Measurements from ENCODE around the gene NFATC2.
"Not testable (repeated sequence)": the region's sequence is repeated elsewhere in the genome, so short reads cannot be mapped to it uniquely, and the experiment has no call there.

NFATC2 gene

DNA sequence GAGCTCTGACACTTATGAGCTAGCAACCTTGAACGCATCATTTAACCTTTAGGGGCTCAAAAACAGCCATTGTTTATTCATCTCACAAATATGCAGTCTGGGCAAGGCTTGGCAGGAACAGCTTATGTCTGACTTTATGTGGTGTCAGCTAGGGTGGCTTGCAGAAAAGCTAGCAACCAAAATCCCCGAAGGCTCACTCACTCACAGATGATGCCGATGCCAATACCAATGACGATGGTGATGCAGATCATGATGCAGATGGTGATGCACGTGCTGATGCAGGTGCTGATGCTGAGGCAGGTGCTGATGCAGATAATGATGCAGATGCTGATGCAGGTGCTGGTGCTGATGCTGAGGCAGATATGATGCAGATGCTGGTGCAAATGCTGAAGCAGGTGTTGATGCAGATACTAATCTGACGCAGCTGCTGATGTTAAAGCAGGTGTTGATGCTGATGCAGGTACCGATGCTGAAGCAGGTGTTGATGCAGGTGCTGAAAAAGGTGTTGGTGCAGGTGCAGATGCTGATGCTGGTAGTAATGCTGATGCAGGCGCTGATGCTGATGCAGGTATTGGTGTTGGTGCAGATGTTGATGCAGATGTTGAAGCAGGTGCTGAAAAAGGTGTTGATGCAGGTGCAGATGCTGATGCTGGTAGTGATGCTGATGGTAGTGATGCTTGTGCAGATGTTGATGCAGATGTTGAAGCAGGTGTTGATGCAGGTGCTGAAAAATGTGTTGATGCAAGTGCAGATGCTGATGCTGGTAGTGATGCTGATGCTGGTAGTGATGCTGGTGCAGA lies 195.6 kb downstream of the NFATC2 start:
- no peak for DNase-seq

DNA sequence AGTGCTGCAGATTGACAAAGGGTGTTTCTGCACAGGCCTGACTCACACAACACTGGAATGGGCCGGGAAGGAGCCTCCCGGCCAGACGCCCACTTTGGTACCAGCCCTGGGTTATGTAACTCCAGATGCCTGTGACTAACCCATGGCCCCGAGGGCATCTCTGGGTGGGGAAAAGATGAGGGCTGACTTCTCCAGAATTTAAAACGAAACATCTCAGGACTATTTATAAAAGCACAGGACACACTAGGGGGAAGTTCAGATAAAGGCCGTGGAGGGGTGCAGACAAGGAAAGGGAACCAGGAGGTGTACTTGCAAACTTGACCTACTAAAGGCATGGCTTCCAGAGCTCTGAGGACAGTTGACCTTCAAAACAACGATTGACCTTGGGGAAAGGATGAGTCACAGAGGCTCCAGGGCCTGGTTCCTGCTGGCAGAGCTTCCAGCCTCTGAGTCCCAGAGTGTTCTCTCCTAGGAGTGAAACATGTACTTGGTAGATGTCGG lies 196.9 kb downstream of the NFATC2 start:
- DNase-seq, result no peak

DNA sequence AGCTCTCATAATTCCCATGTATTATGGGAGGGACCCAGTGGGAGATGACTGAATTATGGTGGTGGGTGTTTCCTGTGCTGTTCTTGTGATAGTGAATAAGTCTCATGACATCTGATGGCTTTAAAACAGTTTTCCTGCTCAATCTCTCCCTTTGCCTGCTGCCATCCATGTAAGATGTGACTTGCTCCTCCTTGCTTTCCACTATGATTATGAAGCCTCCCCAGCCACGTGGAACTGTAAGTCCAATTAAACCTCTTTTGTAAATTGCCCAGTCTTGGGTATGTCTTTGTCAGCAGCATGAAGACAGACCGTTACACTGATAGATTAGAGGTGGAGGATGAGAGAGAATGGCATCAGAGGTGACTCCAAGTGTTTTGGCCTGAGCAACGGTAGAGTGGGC lies 198.7 kb downstream of the NFATC2 start:
- not testable (repeated sequence) for DNase-seq

DNA sequence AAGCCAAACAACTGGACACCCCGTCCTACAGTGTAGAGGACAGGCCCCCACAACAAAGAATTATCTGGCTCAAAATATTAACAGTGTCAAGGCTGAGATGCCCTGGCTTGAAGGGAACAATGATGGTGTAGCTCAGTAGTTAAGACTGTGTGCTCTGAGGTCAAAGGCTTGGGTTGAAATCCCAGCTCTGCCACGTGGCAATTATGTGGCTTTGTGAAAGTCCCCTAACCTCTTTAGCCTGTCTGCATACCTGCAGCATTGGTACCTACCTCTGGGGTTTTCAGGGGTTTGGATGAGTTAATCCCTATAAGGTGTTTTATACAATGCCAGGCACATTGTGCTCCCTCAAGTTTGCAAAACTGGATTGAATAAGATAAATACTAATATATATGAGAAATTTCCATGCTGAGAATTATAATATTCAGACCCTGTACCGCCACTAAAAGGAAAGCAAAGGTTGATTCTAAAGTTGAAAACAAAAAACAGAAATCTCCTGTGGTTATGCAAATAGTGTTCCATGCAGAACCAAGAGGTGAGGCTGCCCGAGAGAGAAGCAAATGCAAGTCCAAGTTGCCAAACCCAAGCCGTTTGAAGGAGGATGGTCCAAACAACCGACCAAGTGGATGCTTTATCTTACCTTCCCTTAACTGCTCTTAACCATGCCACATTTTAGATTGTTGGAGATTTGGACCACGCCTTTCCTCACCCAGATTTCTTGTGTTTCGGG lies 199.8 kb downstream of the NFATC2 start:
- no peak for DNase-seq

DNA sequence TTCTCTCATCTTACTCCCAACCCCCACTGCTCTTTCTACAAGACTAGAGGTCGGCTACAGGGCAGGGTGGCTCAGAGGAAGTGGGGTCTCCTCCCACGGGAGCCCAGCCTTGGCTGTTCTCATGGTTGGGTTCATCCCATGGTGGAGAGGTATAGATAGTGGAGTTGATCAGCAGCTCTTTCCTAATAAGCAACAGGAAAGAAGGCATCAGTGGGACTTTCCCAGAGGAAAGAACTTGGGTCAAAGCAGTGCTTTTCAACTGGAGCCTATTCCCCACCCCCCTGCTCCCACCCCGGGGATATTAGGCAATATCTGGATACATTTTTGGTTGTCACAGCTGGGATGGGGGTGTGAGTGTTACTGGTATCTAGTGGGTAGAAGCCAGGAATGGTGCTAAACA lies 200.9 kb downstream of the NFATC2 start:
- DNase-seq, result no peak

DNA sequence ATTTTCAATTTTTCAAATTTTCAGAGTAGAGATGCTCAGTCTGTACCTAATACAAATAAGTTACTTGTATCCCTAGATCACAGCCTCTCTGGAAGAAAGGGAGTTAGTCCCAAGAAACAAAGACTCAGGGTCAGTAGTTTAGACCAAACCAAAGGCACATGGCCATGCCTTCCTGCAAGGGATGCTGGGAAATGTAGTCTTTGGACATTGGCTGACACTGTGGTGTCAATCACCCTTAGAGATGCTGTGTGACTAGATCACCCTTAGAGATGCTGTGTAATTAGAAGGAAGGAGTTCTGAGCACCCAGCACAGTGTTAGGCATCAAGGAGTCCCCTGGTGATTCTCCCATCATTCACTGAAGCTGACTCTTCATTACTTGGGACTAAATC lies 202.1 kb downstream of the NFATC2 start:
- DNase-seq, result no peak

DNA sequence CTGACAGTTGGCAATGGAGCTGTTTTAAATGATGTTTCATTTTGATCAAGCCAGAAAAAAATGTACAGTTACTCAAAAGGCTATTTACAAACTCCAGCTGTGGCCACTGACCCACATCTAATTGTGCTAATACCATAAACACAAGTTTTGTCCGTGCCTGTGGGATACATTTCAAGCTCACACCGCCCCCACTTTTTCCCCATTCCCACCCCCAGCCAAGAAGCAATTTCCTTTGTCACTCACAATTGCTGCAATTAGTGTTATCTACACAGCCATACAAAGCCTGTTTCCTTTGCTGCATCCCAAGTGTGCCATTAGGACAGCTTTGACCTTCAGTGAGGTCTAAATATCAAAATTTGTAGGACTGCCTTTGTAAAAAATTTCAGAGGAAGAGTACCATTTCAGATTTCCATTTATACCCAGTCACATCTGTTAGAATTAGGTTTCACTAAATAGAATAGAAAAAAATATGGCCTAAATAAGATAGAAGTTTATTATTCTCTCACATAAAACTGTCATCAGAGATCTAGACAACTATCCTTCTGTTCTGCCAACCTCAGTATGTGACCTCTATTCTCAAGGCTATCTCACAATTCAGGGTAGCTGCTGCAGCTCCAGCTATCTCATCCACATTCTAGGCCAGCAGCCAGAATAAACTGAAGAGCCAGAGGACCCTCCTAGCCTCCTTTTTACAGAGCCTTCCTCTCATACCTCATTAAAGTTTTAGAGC lies 202.6 kb downstream of the NFATC2 start:
- no peak for DNase-seq

DNA sequence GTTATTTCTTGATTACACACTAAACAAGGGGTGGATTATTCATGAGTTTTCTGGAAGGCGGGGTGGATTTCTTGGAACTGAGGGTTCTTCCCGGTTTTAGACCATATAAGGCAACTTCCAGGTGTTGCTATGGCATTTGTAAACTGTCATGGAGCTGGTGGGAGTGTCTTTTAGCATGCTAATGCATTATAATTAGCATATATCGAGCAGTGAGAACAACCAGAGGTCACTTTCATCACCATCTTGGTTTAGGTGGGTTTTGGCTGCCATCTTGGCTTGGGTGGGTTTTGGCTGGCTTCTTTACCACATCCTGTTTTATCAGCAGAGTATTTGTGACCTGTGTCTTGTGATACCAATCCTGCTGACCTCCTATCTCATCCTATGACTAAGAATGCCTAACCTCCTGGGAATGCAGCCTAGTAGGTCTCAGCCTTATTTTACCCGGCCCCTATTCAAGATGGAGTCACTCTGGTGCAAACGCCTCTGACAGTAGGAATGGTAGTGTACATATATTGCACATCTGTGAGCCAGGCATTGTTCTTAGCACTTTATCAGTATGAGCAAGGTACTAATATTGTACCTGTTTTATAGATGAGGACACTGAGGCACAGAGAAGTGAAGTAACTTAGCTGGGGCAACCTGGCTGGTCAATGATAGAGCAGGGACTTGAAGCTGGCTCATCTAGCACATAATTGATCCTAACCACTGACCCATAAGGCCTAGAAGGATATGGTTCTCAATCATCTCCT lies 203.7 kb downstream of the NFATC2 start:
- no peak for DNase-seq

DNA sequence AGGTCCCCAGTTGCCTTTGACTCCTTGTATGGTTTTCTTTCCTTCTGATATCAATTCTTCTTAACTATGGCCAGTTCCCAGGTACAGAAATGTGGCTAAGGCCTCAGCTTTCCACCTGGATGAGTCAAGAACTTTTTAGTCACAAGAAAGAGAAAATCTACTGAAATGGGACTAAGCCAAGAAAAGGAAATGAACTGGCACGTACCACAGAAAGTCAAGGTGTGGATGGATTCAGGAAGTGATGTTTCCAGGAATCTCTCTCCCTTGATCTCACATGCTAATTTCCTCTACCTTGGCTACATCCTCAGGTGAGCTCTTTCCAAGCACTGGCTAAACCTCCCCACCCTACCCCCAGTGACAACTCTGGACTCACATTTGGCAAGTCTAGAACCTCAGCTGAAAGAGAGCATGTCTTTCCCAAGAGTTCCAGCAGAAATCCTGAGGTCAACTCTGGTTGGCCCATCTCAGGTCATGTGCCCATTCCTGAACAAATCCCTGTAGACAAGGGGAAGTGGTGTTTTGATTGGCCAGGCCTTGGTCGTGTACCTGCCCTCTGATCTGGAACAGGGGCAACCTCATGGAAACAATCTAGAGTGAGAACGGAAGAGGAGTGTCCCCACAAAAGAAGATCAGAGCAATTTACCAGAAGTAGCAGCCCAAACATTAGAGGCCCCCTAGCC lies 205.3 kb downstream of the NFATC2 start:
- no peak for DNase-seq

All from NCI-H526 (cell line).